Uterus (tissue), 4 donors: ENCODE measurements around the gene TNRC6C. TPM values are rescaled to one million over a fixed set of nuclear protein-coding genes. Genes with fewer than 3 reads are reported as not detected.
"Not testable (repeated sequence)": the region's sequence is repeated elsewhere in the genome, so short reads cannot be mapped to it uniquely, and the experiment has no call there.

ENCODE experiments used
- DNase-seq, 2 donors: peaks; one replicate each; pipeline ENCODE4 v3.0.0-alpha.2; 2019 to 2020
- H3K27ac ChIP-seq, 2 donors: fragments of 200-600 bp; sonication (generic); 1 replicate in 1 of 2; 2 replicates in 1 of 2; pipeline ENCODE4 v1.5.1; 2016 to 2018
- H3K27me3 ChIP-seq, 2 donors: fragments of 200-600 bp; sonication (generic); one replicate each; pipeline ENCODE4 v1.5.1; 2018 to 2019; ENCODE audit warnings: control low read depth in 1 of 2
- H3K36me3 ChIP-seq, 2 donors: fragments of 200-600 bp; sonication (generic); one replicate each; pipeline ENCODE4 v1.5.1; 2019; ENCODE audit warnings: control low read depth in 1 of 2
- H3K4me1 ChIP-seq, 2 donors: fragments of 200-600 bp; sonication (generic); one replicate each; pipeline ENCODE4 v1.5.1; 2018 to 2019; ENCODE audit warnings: control low read depth in 1 of 2
- H3K4me3 ChIP-seq, 2 donors: fragments of 200-600 bp; sonication (generic); 1 replicate in 1 of 2; 2 replicates in 1 of 2; pipeline ENCODE4 v1.5.1; 2018 to 2019; ENCODE audit warnings: mild to moderate bottlenecking in 1 of 2
- H3K9me3 ChIP-seq, 2 donors: fragments of 200-600 bp; sonication (generic); one replicate each; pipeline ENCODE4 v1.5.1; 2019; ENCODE audit warnings: control low read depth in 1 of 2
- POLR2A ChIP-seq, 2 donors: fragments of 450-650 bp; IDR thresholded peaks; one replicate each; pipeline ENCODE4 v1.6.1; 2016; ENCODE audit warnings: antibody characterized with exemption in 2 of 2, mild to moderate bottlenecking in 1 of 2, moderate library complexity in 1 of 2
- intact Hi-C: fragments of 100-400 bp; cut with DNase I; formaldehyde crosslinking; loops from one replicate; pipeline ENCODE4 v1.15.1; 2023; ENCODE audit warnings: low total_unique reads
- total RNA-seq, 4 donors: library from RNA; depleted of rRNA in 3 of 4; stranded (reverse); fragments of >200 nt in 3 of 4; gene quantifications; one replicate each; pipeline versions ENCODE4 v1.1.0 to v1.2.4, GENCODE V29; 2014 to 2023
- TF ChIP-seq, protein P1 (sequence below), 4 experiments: fragments of 200-600 bp in 2 of 4; fragments of 450-650 bp in 2 of 4; sonication (generic) in 2 of 4; IDR thresholded peaks; one replicate each; pipeline ENCODE4 v1.5.1; 2016 to 2019; ENCODE audit warnings: antibody characterized with exemption in 4 of 4, mild to moderate bottlenecking in 2 of 4, moderate library complexity in 1 of 4
- donor health status: DM: yes; HTN: yes; CAD: no.

The TNRC6C gene
- total RNA-seq, 4 donors from 2014 or later: 4.6 to 68.0 (median 11.8) TPM

DNA sequence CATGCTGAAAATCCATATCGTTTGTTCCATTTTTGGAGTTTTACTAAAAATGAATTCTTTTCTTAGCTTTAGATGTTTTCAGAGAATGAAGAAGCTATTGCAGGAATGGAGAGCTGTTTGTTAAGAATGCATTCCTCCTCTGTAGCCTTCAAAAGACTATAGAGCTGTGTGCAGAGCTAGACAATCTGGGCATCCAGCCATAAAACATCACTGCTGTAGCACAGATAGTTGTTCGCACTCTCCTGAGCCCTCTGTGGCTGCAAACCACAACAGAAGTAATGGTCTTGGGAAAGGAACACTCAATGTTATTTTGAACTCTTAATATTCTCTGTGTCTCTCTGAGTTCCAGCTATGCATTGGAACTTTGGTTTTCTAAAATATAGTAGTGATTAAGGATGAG lies 4.9 kb downstream of the TNRC6C start:
- Histone ChIP-seq H3K4me1 (peaks cover 0 to 5% of the 10 kb centered on the region in 2 donors), H3K9me3 (no peaks in the 10 kb centered on the region), H3K27ac (no peak overlapping the region), H3K4me3 (no peak overlapping the region), H3K27me3 (no peaks in the 10 kb centered on the region), H3K36me3 (no peaks in the 10 kb centered on the region)
- DNase-seq: peak in 1 of 2 donors; percentile 50
- TF ChIP-seq, protein P1, sequence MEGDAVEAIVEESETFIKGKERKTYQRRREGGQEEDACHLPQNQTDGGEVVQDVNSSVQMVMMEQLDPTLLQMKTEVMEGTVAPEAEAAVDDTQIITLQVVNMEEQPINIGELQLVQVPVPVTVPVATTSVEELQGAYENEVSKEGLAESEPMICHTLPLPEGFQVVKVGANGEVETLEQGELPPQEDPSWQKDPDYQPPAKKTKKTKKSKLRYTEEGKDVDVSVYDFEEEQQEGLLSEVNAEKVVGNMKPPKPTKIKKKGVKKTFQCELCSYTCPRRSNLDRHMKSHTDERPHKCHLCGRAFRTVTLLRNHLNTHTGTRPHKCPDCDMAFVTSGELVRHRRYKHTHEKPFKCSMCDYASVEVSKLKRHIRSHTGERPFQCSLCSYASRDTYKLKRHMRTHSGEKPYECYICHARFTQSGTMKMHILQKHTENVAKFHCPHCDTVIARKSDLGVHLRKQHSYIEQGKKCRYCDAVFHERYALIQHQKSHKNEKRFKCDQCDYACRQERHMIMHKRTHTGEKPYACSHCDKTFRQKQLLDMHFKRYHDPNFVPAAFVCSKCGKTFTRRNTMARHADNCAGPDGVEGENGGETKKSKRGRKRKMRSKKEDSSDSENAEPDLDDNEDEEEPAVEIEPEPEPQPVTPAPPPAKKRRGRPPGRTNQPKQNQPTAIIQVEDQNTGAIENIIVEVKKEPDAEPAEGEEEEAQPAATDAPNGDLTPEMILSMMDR (IDR thresholded peaks at IDR 0.05): no peak
- no peak for TF ChIP-seq POLR2A (IDR thresholded peaks at IDR 0.05)
- intact Hi-C loops: no loop called here

DNA sequence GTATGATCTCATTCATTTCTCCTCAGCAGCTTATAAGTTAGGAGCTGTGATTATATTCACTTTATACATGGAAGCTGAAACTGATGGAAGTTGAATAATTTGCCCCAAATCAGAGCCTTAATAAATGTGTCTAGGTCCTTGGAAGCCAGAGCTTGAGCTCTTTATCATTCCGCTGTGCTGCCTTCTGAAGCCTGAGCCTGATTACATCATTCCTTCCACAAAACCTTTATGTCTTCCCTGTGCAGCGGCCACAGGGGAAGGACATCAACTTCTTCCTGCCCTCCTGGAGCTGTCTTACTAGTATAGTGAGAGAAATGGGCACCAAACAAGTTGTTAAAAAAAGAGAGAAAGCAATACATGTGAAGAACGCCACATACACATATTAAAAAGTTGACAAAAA lies 6.8 kb downstream of the TNRC6C start:
- Histone ChIP-seq H3K36me3 (no peaks in the 10 kb centered on the region), H3K27me3 (no peaks in the 10 kb centered on the region), H3K9me3 (no peaks in the 10 kb centered on the region), H3K4me3 (no peak overlapping the region), H3K27ac (no peak overlapping the region), H3K4me1 (peaks cover 0 to 5% of the 10 kb centered on the region in 2 donors)
- intact Hi-C loops: no loop called here
- no peak for DNase-seq
- no peak for TF ChIP-seq POLR2A (IDR thresholded peaks at IDR 0.05)
- TF ChIP-seq, protein P1 (IDR thresholded peaks at IDR 0.05): no peak

DNA sequence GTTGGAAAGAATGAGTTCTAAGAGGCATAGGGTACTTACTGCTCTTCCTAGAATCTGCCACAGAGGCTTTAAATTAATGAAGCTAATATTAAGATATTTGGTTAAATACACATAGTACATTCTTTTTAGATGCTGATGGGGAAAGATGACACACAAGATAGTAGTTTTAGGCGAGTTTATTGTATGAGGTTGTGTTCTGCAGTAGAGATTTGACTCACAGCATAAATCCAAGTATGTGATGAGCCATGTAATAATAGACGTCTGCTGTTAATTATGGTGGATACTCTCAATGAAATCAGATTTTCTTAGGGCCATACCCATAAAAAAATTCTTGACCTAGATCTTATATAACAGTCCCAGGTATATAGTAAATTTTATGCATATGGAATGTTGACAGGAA lies 8.0 kb downstream of the TNRC6C start:
- Histone ChIP-seq H3K27me3 (no peaks in the 10 kb centered on the region), H3K9me3 (no peaks in the 10 kb centered on the region), H3K36me3 (no peaks in the 10 kb centered on the region), H3K27ac (no peak overlapping the region), H3K4me3 (no peak overlapping the region), H3K4me1 (no peaks in the 10 kb centered on the region)
- no peak for DNase-seq
- intact Hi-C loops: no loop called here
- TF ChIP-seq, protein P1 (IDR thresholded peaks at IDR 0.05): no peak
- TF ChIP-seq POLR2A (IDR thresholded peaks at IDR 0.05): no peak

DNA sequence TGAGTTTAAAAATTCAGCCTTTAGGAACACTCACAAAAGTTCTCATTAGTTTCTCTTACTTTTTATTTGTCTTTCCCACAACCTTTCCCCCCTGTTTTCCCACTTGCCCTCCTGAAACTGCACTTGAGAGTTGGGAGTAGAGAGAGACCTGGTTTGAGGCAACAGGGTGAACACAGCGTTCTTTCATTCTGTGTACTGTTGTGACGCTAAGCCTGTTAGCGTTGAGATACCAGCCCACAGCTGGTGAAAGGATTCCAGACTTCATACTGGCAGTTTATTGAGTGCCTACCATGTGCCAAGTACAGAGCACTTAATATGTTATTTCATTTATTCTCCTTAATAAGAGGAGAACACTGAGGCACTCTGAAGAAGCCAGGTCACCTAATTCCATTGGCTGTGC lies 10.3 kb downstream of the TNRC6C start:
- no peaks in the 10 kb centered on the region for H3K4me1 ChIP-seq
- intact Hi-C loops: no loop called here
- no peak for TF ChIP-seq POLR2A (IDR thresholded peaks at IDR 0.05)
- TF ChIP-seq, protein P1 (IDR thresholded peaks at IDR 0.05): no peak

DNA sequence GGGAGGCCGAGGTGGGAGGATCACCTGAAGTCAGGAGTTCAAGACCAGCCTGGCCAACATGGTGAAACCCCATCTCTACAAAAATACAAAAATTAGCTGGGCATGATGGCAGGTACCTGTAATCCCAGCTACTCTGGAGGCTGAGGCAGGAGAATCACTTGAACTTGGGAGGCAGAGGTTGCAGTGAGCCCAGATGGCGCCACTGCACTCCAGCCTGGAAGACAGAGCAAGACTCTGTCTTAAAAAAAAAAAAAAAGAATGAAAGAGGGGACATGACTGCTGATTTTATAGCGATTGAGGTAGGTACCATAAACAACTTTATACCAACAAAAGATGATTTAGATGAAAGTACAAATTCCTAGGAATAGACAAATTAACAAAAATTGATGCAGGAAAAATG lies 13.8 kb downstream of the TNRC6C start:
- H3K9me3 ChIP-seq, H3K27ac ChIP-seq, DNase-seq, H3K36me3 ChIP-seq, intact Hi-C loops, H3K27me3 ChIP-seq, H3K4me3 ChIP-seq, H3K4me1 ChIP-seq: not testable (repeated sequence)

More for the DNA sequence above, 10.3 kb downstream of the TNRC6C start:
- no peaks in the 10 kb centered on the region for H3K27me3 ChIP-seq
- DNase-seq: no peak
- H3K27ac ChIP-seq: no peak overlapping the region
- no peaks in the 10 kb centered on the region for H3K9me3 ChIP-seq
- H3K4me3 ChIP-seq: no peak overlapping the region
- no peaks in the 10 kb centered on the region for H3K36me3 ChIP-seq

DNA sequence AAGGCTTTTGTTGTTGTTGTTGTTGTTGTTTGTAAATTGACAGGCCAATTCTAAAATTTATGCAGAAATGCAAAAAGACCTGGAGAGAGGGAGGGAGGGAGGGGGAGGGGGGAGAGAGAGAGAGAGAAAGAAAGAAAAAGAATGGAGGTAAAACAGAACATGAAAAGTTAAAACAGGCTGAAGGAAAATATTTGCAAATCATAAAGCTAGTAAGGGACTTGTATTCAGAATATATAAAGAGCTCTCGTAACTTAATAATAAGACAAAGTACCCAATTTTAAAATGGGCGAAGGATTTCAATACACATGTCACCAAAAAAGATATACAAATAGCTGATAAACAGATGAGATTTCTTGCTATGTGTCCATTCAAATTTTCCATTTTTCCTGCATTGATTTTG lies 15.4 kb downstream of the TNRC6C start:
- Histone ChIP-seq H3K36me3 (no peaks in the 10 kb centered on the region), H3K9me3 (no peaks in the 10 kb centered on the region), H3K27ac (no peak overlapping the region), H3K4me3 (no peak overlapping the region), H3K4me1 (no peaks in the 10 kb centered on the region), H3K27me3 (no peaks in the 10 kb centered on the region)
- intact Hi-C loops: no loop called here
- no peak for TF ChIP-seq POLR2A (IDR thresholded peaks at IDR 0.05)
- TF ChIP-seq, protein P1 (IDR thresholded peaks at IDR 0.05): no peak
- DNase-seq: no peak
